ENCODE measurements around the gene ACTRT2.

The ACTRT2 gene

DNA sequence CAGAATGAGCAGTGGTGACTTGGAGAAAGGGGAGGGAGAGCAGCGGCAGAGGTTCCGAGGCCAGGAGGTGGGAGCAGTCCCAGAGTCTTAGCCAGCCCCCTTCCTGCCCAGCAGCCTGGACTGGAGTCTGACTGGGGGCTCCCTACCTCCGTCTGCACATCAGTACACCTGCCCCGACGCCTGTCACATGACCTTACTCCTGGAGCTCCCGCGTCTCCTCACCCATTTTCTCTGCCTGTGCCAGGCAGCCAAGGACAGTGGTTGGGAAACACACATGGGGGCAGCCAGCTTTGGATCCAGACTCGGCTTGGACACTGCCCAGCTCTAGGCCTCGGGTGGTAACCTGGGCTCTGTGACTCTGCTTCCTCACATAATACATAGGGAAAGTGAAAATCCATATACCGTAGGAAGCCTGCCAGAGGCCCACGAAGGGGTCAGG lies 16.9 kb downstream of the ACTRT2 start:
- H3K4me3 ChIP-seq (ENCODE audit: low read length) = no peak overlapping the region
- no peak overlapping the region for H3K9ac ChIP-seq (ENCODE audit: low read depth, low read length)
- H3K27ac ChIP-seq (ENCODE audit: low read depth, low read length) = no peak overlapping the region
- H3K9me3 ChIP-seq (ENCODE audit: insufficient read depth, low read depth, low read length) = peaks cover 40% of the 10 kb centered on the region
- no peaks in the 10 kb centered on the region for H3K4me1 ChIP-seq (ENCODE audit: insufficient read depth, low read length)
- H3K36me3 ChIP-seq (ENCODE audit: insufficient read depth, low read length) = no peaks in the 10 kb centered on the region
- 89% methylated on average over 11 of the region's 11 CpGs for WGBS
- H3K27me3 ChIP-seq (ENCODE audit: insufficient read depth, low read length) = no peaks in the 10 kb centered on the region

DNA sequence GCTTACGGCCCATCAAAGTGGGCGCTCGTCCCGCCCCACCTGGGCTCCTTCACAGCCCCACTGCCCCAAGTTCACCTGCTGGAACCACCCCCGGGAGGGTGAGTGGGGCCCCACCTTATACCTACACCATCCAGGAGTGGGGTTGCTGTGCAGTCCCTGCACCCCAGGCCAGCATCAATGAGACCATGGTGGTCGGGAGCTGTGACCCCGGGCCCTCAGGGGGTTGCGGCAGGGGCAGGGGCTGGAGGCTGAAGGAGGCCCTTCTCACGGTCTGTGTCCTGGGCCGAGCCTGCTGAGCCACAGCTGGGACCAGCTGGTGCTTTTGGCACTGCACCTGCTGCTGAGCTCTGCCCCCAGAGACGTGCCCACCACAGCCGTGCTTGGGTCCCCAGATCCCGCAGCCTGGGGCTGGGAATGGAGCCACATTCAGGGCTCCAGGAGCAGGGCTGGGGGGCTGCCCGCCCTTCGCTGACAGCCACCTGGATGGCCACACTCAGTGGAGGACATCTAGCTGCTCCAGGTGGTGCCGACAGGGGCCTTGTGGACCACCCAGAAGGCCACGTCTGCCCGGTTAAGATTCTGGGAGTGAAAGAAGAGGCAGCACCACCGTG lies 17.4 kb downstream of the ACTRT2 start:
- H3K27ac ChIP-seq (ENCODE audit: low read depth, low read length) = no peak overlapping the region
- H3K9ac ChIP-seq (ENCODE audit: low read depth, low read length) = no peak overlapping the region
- H3K4me1 ChIP-seq (ENCODE audit: insufficient read depth, low read length) = no peaks in the 10 kb centered on the region
- H3K27me3 ChIP-seq (ENCODE audit: insufficient read depth, low read length) = no peaks in the 10 kb centered on the region
- 87% methylated on average over 19 of the region's 19 CpGs for WGBS
- no peaks in the 10 kb centered on the region for H3K36me3 ChIP-seq (ENCODE audit: insufficient read depth, low read length)
- H3K9me3 ChIP-seq (ENCODE audit: insufficient read depth, low read depth, low read length) = peaks cover 40% of the 10 kb centered on the region
- H3K4me3 ChIP-seq (ENCODE audit: low read length) = no peak overlapping the region

DNA sequence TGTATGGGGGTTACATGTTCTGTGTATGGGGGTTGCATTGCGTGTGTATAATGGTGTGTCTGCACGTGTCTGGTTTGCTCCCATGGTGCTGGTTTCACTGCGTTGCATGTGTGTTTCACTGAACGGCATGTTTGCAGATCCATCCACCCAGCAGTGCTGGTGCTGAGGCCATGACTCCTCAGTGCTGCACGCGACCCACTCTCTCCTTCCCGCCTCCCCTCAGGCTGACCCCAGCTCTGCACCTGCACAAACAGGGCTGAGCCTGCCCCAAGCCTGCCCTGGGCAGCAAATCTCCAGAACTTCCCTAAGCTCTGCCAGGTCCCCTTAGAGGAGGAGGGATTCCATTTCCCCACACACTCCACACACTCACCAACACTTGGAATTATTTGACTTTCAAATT lies 18.7 kb downstream of the ACTRT2 start:
- no peaks in the 10 kb centered on the region for H3K36me3 ChIP-seq (ENCODE audit: insufficient read depth, low read length)
- H3K27ac ChIP-seq (ENCODE audit: low read depth, low read length) = no peak overlapping the region
- peaks cover 41% of the 10 kb centered on the region for H3K9me3 ChIP-seq (ENCODE audit: insufficient read depth, low read depth, low read length)
- H3K4me3 ChIP-seq (ENCODE audit: low read length) = no peak overlapping the region
- H3K9ac ChIP-seq (ENCODE audit: low read depth, low read length) = no peak overlapping the region
- 85% methylated on average over 7 of the region's 7 CpGs for WGBS
- H3K4me1 ChIP-seq (ENCODE audit: insufficient read depth, low read length) = no peaks in the 10 kb centered on the region
- H3K27me3 ChIP-seq (ENCODE audit: insufficient read depth, low read length) = no peaks in the 10 kb centered on the region

GRCh38 chr1:3042481-3042880 lies 21.2 kb downstream of the ACTRT2 start:
- Histone ChIP-seq H3K9me3 (ENCODE audit: insufficient read depth, low read depth, low read length) (peaks cover 48% of the 10 kb centered on the region), H3K27ac (ENCODE audit: low read depth, low read length) (no peak overlapping the region), H3K36me3 (ENCODE audit: insufficient read depth, low read length) (no peaks in the 10 kb centered on the region), H3K4me3 (ENCODE audit: low read length) (no peak overlapping the region), H3K27me3 (ENCODE audit: insufficient read depth, low read length) (no peaks in the 10 kb centered on the region), H3K9ac (ENCODE audit: low read depth, low read length) (no peak overlapping the region), H3K4me1 (ENCODE audit: insufficient read depth, low read length) (no peaks in the 10 kb centered on the region)
- 92% methylated on average over 9 of the region's 9 CpGs for WGBS

- H3K36me3 ChIP-seq (ENCODE audit: insufficient read depth, low read length) = no peaks in the 10 kb centered on the region
Measured at GRCh38 chr1:3049164-3049563, 27.9 kb downstream of the ACTRT2 start.

DNA sequence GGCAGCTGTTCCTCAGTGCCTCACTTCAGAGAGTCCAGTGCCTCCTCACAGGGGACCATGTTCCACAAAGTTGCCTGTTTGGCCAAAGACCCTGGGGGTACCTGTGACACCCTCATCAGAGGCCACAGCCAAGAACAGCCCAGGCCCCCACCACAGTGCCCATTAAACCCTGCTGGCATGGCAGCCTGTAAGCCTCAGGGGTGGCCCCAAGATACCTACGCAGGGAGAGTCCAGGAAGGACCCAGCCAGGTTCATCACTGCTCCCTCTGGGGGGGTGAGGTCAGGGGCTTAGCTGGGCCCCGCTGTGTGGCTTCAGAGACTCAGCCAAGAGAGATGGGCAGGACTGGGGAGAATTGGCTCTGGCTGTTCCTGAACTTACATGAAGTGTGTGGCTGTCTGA lies 28.6 kb downstream of the ACTRT2 start:
- 61% methylated on average over 2 of the region's 2 CpGs for WGBS
- no peak overlapping the region for H3K27ac ChIP-seq (ENCODE audit: low read depth, low read length)

More at GRCh38 chr1:3049164-3049563, 27.9 kb downstream of the ACTRT2 start:
- Histone ChIP-seq H3K9ac (ENCODE audit: low read depth, low read length) (no peak overlapping the region), H3K9me3 (ENCODE audit: insufficient read depth, low read depth, low read length) (peaks cover 41% of the 10 kb centered on the region), H3K4me3 (ENCODE audit: low read length) (no peak overlapping the region), H3K27me3 (ENCODE audit: insufficient read depth, low read length) (no peaks in the 10 kb centered on the region), H3K27ac (ENCODE audit: low read depth, low read length) (no peak overlapping the region), H3K4me1 (ENCODE audit: insufficient read depth, low read length) (no peaks in the 10 kb centered on the region)
- WGBS = 72% methylated on average over 7 of the region's 7 CpGs

DNA sequence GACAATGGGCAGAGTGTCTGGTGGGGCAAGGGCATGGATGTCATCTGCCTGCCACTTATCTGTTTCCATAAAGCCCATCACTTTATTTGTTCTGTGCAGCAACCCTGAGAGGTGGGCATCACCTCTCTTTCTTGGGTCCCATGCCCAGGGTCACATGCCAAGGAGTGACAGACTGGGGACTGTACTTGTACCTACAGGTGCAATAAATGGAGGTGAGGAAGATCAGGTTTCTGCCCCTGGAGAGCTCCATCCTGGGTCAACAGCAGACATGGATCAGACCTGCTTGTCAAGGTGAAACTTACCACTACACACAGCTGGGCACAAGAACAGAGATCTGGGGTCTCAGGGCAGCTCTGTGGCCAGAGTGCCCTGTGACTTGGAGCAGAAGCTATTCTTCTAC lies 29.3 kb downstream of the ACTRT2 start:
- no peak overlapping the region for H3K4me3 ChIP-seq (ENCODE audit: low read length)
- H3K4me1 ChIP-seq (ENCODE audit: insufficient read depth, low read length) = no peaks in the 10 kb centered on the region
- no peak overlapping the region for H3K27ac ChIP-seq (ENCODE audit: low read depth, low read length)
- H3K9me3 ChIP-seq (ENCODE audit: insufficient read depth, low read depth, low read length) = peaks cover 31% of the 10 kb centered on the region
- no peak overlapping the region for H3K9ac ChIP-seq (ENCODE audit: low read depth, low read length)
- no peaks in the 10 kb centered on the region for H3K36me3 ChIP-seq (ENCODE audit: insufficient read depth, low read length)
- H3K27me3 ChIP-seq (ENCODE audit: insufficient read depth, low read length) = no peaks in the 10 kb centered on the region

More for the DNA sequence above, 28.6 kb downstream of the ACTRT2 start:
- H3K4me3 ChIP-seq (ENCODE audit: low read length) = no peak overlapping the region
- H3K9me3 ChIP-seq (ENCODE audit: insufficient read depth, low read depth, low read length) = peaks cover 38% of the 10 kb centered on the region
- no peaks in the 10 kb centered on the region for H3K27me3 ChIP-seq (ENCODE audit: insufficient read depth, low read length)
- no peak overlapping the region for H3K9ac ChIP-seq (ENCODE audit: low read depth, low read length)
- H3K36me3 ChIP-seq (ENCODE audit: insufficient read depth, low read length) = no peaks in the 10 kb centered on the region
- no peaks in the 10 kb centered on the region for H3K4me1 ChIP-seq (ENCODE audit: insufficient read depth, low read length)

DNA sequence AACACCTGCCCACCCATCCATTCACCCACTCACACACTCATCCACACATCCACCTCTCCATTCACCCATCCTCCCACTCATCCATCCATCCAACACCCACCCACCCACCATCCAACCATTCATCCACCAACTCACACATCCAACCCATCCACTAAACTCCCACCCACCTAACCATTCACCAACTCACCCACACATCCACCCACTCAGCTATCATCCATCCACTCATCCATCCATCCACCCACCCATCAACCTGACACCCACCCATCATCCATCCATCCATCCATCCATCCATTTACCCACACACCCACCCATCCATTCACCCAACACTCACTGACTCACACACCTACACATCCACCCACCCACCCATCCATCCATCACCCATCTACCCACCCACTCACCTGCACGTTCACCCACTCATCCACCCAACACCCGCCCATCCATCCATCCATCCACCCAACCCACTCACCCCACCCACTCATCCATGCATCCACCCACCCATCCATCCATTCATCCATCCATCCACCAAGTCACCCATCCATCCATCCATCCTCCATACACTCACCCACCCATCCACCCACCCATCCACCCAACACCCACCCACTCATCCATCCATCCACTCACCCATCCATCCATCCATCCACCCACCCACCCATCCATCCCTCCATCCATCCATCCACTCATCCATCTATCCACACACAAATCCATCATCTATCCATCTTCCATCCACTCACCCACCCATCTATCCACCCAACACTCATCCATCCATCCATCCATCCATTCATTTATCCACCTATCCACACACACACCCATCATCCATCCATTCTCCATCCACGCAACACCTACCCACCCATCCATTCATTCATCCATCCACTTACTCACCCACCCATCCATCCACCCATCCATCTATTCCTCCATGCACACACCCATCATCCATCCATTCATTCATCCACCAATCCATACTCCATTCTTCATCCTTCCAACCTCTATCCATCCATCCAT lies 30.3 kb downstream of the ACTRT2 start:
- Histone ChIP-seq H3K27ac (ENCODE audit: low read depth, low read length) (no peak overlapping the region), H3K4me3 (ENCODE audit: low read length) (no peak overlapping the region), H3K36me3 (ENCODE audit: insufficient read depth, low read length) (no peaks in the 10 kb centered on the region), H3K9ac (ENCODE audit: low read depth, low read length) (no peak overlapping the region), H3K27me3 (ENCODE audit: insufficient read depth, low read length) (no peaks in the 10 kb centered on the region), H3K9me3 (ENCODE audit: insufficient read depth, low read depth, low read length) (peaks cover 25% of the 10 kb centered on the region), H3K4me1 (ENCODE audit: insufficient read depth, low read length) (no peaks in the 10 kb centered on the region)
- 71% methylated on average over 3 of the region's 3 CpGs for WGBS

DNA sequence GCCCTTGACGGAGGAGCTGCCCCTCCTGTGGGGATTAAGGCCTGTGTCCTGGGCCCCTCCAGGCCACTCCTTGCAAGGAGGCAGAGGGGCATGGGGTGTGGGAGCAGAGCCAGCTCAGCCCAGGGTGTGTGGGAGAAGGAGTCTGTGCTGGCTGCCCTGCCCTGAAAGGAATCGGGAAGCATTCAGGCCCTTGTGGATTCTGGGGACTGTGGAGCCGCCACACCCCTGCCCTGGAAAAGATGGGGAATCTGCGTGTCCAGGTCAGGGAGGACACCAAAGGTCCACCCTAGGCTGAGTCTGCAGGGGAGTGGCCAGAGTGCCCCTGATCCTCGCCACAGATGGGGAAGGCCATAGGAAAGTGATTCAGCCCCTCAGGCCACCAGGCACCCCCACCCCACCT lies 31.2 kb downstream of the ACTRT2 start:
- H3K4me3 ChIP-seq (ENCODE audit: low read length) = no peak overlapping the region
- H3K4me1 ChIP-seq (ENCODE audit: insufficient read depth, low read length) = no peaks in the 10 kb centered on the region
- 82% methylated on average over 5 of the region's 5 CpGs for WGBS
- no peaks in the 10 kb centered on the region for H3K36me3 ChIP-seq (ENCODE audit: insufficient read depth, low read length)
- H3K27me3 ChIP-seq (ENCODE audit: insufficient read depth, low read length) = peaks cover 4% of the 10 kb centered on the region; the same call in 1 of the 2 replicates
- peaks cover 25% of the 10 kb centered on the region for H3K9me3 ChIP-seq (ENCODE audit: insufficient read depth, low read depth, low read length)
- no peak overlapping the region for H3K9ac ChIP-seq (ENCODE audit: low read depth, low read length)
- H3K27ac ChIP-seq (ENCODE audit: low read depth, low read length) = no peak overlapping the region

GRCh38 chr1:3053366-3053980 lies 32.2 kb downstream of the ACTRT2 start:
- no peaks in the 10 kb centered on the region for H3K4me1 ChIP-seq (ENCODE audit: insufficient read depth, low read length)
- no peaks in the 10 kb centered on the region for H3K36me3 ChIP-seq (ENCODE audit: insufficient read depth, low read length)
- peaks cover 6% of the 10 kb centered on the region; the same call in 1 of the 2 replicates for H3K27me3 ChIP-seq (ENCODE audit: insufficient read depth, low read length)
- WGBS = 86% methylated on average over 9 of the region's 9 CpGs
- H3K4me3 ChIP-seq (ENCODE audit: low read length) = no peak overlapping the region
- no peak overlapping the region for H3K27ac ChIP-seq (ENCODE audit: low read depth, low read length)
- no peak overlapping the region for H3K9ac ChIP-seq (ENCODE audit: low read depth, low read length)
- H3K9me3 ChIP-seq (ENCODE audit: insufficient read depth, low read depth, low read length) = peaks cover 18% of the 10 kb centered on the region; the same call in 1 of the 2 replicates

DNA sequence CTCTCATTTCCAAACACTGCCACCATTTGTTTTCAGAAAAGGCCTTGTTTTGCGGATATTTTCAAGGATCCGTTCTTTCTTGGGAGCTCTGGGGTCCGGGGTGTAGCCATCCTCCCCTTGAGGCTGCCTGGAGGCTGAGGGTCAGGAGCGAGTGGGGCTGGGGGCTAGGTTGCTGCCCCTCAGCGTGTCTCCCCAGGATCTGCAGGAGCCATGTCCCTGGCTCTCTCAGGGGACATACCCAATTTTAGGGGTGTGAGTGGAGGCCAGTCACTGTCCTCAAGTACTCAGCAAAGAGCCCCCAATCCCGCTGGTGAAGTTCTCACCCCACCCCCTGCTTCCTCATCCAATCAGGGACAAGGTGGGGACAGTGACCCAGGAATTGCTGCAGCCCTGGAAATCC lies 32.7 kb downstream of the ACTRT2 start:
- H3K4me1 ChIP-seq (ENCODE audit: insufficient read depth, low read length) = no peaks in the 10 kb centered on the region
- no peaks in the 10 kb centered on the region for H3K36me3 ChIP-seq (ENCODE audit: insufficient read depth, low read length)
- WGBS = 83% methylated on average over 5 of the region's 6 CpGs
- H3K27me3 ChIP-seq (ENCODE audit: insufficient read depth, low read length) = peaks cover 11% of the 10 kb centered on the region; the same call in 1 of the 2 replicates
- no peak overlapping the region for H3K27ac ChIP-seq (ENCODE audit: low read depth, low read length)
- no peak overlapping the region for H3K4me3 ChIP-seq (ENCODE audit: low read length)
- H3K9ac ChIP-seq (ENCODE audit: low read depth, low read length) = no peak overlapping the region
- H3K9me3 ChIP-seq (ENCODE audit: insufficient read depth, low read depth, low read length) = peaks cover 17% of the 10 kb centered on the region; the same call in 1 of the 2 replicates

Data from HUES64 (cell line).